ENCODE data around the gene MRPL43.
A peak's percentile ranks its signal among the peaks of the same experiment; 100 is the strongest.

MRPL43 gene

DNA sequence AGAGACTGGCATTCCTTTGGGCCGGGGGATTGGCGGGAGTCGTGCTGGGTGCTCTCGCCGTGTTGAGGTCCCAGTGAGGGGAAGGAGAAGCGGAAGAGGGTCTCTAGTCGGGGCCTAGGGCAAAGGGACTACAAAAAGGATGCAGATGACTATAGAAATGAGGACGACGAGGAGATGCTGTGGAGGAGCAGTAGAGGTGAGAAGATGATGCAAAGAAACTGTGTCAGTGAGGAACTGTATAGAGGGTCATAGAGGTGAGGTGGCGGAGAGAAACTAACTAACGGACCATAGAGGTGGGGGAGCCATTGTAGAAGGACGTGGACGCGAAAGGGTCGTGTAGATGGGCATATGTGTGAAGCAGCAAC, 370 bp upstream of the MRPL43 start:
- TF ChIP-seq CTCF (IDR thresholded peaks at IDR 0.05; ENCODE audit: low read depth, low read length, missing control alignments), result no peak
- no peak for DNase-seq (ENCODE audit: low read depth)
- H3K4me3 ChIP-seq (ENCODE audit: low read depth, low read length), result peak overlapping the region; percentile 81

DNA sequence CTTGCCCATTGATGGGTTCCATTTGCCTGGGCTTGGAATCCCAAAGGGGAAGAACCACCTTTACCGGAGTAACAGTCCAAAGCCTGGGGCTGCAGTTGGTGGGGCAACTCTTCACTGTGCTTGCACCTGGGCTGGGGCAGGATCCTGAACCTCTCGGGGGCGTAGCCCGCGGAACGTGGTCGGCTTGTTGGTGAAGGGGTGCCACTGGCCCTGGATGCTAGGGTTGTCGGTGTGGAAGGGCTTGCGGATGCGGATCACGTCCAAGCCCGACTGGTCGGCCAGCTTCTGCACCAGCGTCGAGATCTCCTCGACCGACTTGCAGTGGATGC, 710 bp downstream of the MRPL43 start:
- DNase-seq (ENCODE audit: low read depth), result no peak
- no peak for TF ChIP-seq CTCF (IDR thresholded peaks at IDR 0.05; ENCODE audit: low read depth, low read length, missing control alignments)
- peak overlapping the region; percentile 81 for H3K4me3 ChIP-seq (ENCODE audit: low read depth, low read length)

DNA sequence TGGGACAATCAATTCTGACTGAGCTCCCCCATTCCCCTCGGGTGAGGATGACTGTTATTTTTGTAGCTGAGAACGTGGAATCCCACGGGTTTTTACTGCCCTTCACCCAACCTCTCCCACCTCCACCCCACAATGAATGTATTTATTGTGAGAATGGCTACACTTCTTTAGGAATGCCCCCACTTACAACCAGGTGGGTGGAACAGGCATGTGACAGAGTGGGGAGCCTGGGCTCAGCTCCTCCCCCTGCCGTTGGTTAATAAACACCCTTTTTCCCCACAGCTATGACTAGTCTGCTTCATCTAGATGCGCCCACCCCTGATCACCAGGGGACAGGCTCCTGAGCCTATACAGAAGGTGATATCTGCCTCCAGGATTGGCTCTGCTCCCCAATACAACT, 2.0 kb downstream of the MRPL43 start:
- no peak for TF ChIP-seq CTCF (IDR thresholded peaks at IDR 0.05; ENCODE audit: low read depth, low read length, missing control alignments)
- no peak overlapping the region for H3K4me3 ChIP-seq (ENCODE audit: low read depth, low read length)
- no peak for DNase-seq (ENCODE audit: low read depth)

DNA sequence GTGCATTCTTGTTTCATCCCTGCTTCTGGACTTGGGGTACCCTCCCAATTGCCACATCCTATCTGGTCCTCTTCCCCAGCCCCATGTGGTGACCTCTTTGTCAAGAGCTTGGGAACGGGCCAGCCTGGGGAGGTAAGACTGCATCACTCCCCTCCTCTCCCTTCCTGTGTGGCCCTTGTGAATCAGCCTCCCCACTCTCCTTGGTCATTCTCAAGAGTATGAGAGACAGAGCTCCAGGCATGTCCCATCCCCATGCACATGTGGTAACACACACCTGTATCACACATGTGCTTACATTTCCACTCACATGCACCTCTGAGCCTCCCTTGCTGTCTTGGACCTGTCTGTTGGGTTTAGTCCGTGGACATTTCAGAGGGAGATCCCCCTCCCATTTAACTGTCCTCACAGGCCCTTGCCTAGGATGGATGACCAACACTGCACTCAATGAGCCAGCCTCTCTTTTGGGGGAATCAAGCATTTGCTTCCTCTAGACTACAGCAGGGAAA, 2.6 kb downstream of the MRPL43 start:
- DNase-seq (ENCODE audit: low read depth), result no peak
- no peak overlapping the region for H3K4me3 ChIP-seq (ENCODE audit: low read depth, low read length)
- no peak for TF ChIP-seq CTCF (IDR thresholded peaks at IDR 0.05; ENCODE audit: low read depth, low read length, missing control alignments)

DNA sequence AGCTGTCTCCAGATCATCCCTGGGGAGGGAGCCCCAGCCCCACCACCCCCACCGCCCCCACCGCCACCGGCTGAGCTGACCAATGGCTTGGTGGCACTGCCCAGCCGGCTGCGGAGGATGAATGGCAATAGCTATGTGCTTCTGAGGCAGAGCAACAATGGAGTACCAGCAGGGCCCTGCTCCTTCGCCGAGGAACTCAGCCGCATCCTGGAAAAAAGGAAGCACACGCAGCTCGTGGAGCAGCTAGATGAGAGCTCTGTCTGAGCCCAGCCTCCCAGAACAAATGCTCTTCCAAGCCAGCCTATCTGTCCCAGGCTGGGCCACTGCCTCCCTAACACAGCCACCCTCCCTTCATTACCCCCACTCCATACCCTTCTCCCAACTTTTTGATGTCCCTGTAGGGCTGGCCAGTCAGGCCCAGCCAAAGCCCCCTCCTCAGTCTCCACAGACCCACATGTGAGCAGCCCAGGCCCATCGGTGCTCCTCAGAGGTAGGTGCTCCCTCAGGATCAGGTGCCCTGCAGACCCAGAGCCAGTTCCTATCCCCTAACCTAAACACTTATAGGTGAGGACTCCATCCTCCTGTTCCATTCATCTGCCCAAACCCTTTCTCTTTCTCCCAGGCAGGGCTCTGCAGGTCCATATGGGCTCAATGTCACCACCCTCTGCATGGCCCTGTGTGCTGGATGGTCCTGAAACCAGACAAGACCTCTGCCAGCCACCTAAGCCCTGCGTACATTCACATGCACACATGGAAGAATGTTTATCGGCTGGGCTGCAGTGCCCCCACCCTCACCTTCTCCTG, 3.2 kb downstream of the MRPL43 start:
- no peak overlapping the region for H3K4me3 ChIP-seq (ENCODE audit: low read depth, low read length)
- TF ChIP-seq CTCF (IDR thresholded peaks at IDR 0.05; ENCODE audit: low read depth, low read length, missing control alignments), result no peak
- DNase-seq (ENCODE audit: low read depth), result no peak

- TF ChIP-seq CTCF (IDR thresholded peaks at IDR 0.05; ENCODE audit: low read depth, low read length, missing control alignments), result no peak
- H3K4me3 ChIP-seq (ENCODE audit: low read depth, low read length), result no peak overlapping the region
- DNase-seq (ENCODE audit: low read depth), result no peak
Observed at GRCh38 chr10:100982916-100983830, 4.1 kb downstream of the MRPL43 start.
